H1 (cell line): ENCODE results near the gene TSC22D4. TPM values are rescaled to one million over a fixed set of nuclear protein-coding genes. Genes with fewer than 3 reads are reported as not detected.

Experiments
- CBX8 ChIP-seq: fragments of 300-800, 300-1000 bp; sonication (generic); IDR thresholded peaks from 2 replicates; pipeline ENCODE4 v1.7.1; 2016; ENCODE audit warnings: low read depth, low read length, borderline replicate concordance
- CHD1 ChIP-seq: IDR thresholded peaks from 2 replicates; pipeline ENCODE4 v1.6.1; 2012; ENCODE audit warnings: low read depth, low read length, improper control_type of control experiment
- CHD7 ChIP-seq: fragments of 300-600 bp; sonication (generic); IDR thresholded peaks from 2 replicates; pipeline ENCODE4 v1.7.1; 2012; ENCODE audit warnings: low read length, moderate library complexity, mild to moderate bottlenecking, inconsistent platforms; ENCODE audit not compliant: insufficient replicate concordance
- FOSL1 ChIP-seq: IDR thresholded peaks from 2 replicates; pipeline ENCODE4 v1.6.1; 2011; ENCODE audit warnings: mild to moderate bottlenecking, low read depth, low read length, moderate library complexity; ENCODE audit not compliant: insufficient read depth
- JUN ChIP-seq: IDR thresholded peaks from 2 replicates; pipeline ENCODE4 v1.6.1; 2011; ENCODE audit warnings: low read depth, mild to moderate bottlenecking, improper control_type of control experiment, low read length
- KDM1A ChIP-seq: fragments of 200-600, 300-600 bp; sonication (generic); IDR thresholded peaks from 2 replicates; pipeline ENCODE4 v1.7.1; 2016; ENCODE audit warnings: mild to moderate bottlenecking, low read length, borderline replicate concordance
- SIX5 ChIP-seq: IDR thresholded peaks from 2 replicates; pipeline ENCODE4 v1.6.1; 2011; ENCODE audit warnings: mild to moderate bottlenecking, low read depth, low read length
- TBP ChIP-seq: IDR thresholded peaks from 2 replicates; pipeline ENCODE4 v1.6.1; 2011; ENCODE audit warnings: low read depth, low read length, improper control_type of control experiment
- USF2 ChIP-seq: IDR thresholded peaks from 2 replicates; pipeline ENCODE4 v1.6.1; 2011; ENCODE audit warnings: low read length, improper control_type of control experiment
- polyA plus RNA-seq, 7 experiments: library from polyadenylated mRNA; depleted of rRNA in 3 of 7; stranded (reverse) in 5 of 7; unstranded in 2 of 7; fragments of >200 nt in 5 of 7; fragments of 200-250 nt in 2 of 7; gene quantifications; 1 replicate in 5 of 7; 2 replicates in 1 of 7; 4 replicates in 1 of 7; pipeline versions ENCODE4 v1.2.1 to v1.2.3, GENCODE V29; 2011 to 2013; ENCODE audit warnings: missing spikeins in 2 of 7, mixed read lengths in 2 of 7
- total RNA-seq: library from RNA; stranded (reverse); fragmentation: NEBNext Ultra II Directional; extraction: Animal tissue kit (Norgen Biotek cat#: 25700); gene quantifications from 2 replicates; pipeline ENCODE4 v1.2.1, GENCODE V29; 2021

Gene TSC22D4
- total and polyA plus RNA-seq, 2 of the 8 experiments (the other 6 are each of a cell fraction or from before 2014, with no cell fraction given): 13.2 to 20.3 TPM

DNA sequence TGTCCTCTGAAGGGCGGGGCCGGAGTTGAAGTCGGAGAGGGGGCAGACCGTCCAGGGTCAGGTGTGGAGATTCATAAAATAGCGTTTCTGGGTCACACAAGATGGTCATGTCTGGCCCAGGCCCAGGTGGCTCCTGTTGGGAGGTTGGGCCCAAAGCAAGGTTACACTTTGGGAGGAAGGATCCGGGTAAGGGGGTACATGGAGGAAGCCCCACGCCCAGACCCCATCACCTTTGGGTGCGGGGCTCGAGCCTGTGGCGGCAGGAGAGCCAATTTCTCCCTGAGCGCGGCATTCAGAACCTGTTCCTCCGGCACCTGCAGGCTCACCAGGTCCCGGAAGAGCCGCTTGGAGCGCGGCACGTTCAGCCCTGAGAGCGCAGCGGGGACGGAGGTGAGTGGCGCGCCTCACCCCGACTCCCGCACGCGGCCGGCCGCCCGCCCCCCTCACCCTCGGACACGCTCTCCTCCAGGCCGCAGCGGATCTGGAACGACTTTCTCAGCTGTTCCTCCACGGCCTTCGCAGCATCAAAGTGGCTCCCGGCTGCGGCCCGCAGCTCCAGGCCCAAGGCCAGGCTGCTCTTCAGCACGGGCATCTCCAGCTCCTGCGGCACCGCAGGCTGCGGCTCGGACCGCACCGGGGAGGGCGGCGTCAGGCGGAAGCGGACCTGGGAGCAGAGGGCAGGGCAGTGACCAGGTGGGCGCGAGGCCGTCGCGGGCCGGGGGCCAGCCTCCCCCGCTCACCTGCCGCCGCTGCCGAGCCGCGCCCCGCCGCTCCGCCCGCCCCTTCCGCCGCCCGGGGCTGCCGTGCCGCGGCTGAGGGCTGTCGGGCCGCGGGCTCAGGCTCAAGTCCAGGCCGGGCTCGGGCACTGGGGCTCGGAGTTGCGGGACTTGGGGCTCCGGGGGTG is 43.4 kb downstream of the TSC22D4 start (continued):
- TF ChIP-seq CHD7 (no peak), USF2 (no peak), TBP (no peak), CBX8 (no peak), SIX5 (no peak), KDM1A (no peak), JUN (no peak), CHD1 (no peak), FOSL1 (no peak)
